Neural progenitor cell (in vitro differentiated cells): ENCODE measurements around the gene PRELID2. TPM values are rescaled to one million over a fixed set of nuclear protein-coding genes. Genes with fewer than 3 reads are reported as not detected.

Experiments used
- DNase-seq: peaks from one replicate; pipeline ENCODE4 v3.0.0-alpha.2; 2016; ENCODE audit warnings: low spot score
- H2AFZ ChIP-seq: fragments of 200-600 bp; sonication (generic); replicated peaks from 2 replicates; pipeline ENCODE4 v1.6.1; 2016; ENCODE audit warnings: antibody characterized with exemption
- H3F3A ChIP-seq: fragments of 200-600 bp; sonication (generic); 2 replicates; pipeline ENCODE4 v1.6.1; 2016; ENCODE audit warnings: antibody characterized with exemption, low read depth
- H3K27ac ChIP-seq: fragments of 200-600 bp; sonication (generic); 2 replicates; pipeline ENCODE4 v1.5.1; 2016; ENCODE audit warnings: mild to moderate bottlenecking
- H3K27me3 ChIP-seq: fragments of 200-600 bp; sonication (generic); 2 replicates; pipeline ENCODE4 v1.6.1; 2016; ENCODE audit warnings: mild to moderate bottlenecking, moderate library complexity
- H3K36me3 ChIP-seq: fragments of 200-600 bp; sonication (generic); 2 replicates; pipeline ENCODE4 v1.5.1; 2016
- H3K4me1 ChIP-seq: fragments of 200-600 bp; sonication (generic); 2 replicates; pipeline ENCODE4 v1.6.1; 2016; ENCODE audit warnings: mixed run types
- H3K4me2 ChIP-seq: fragments of 200-600 bp; sonication (generic); 2 replicates; pipeline ENCODE4 v1.6.1; 2016
- H3K4me3 ChIP-seq: fragments of 200-600 bp; sonication (generic); 2 replicates; pipeline ENCODE4 v1.5.1; 2016
- H3K79me2 ChIP-seq: fragments of 200-600 bp; sonication (generic); 2 replicates; pipeline ENCODE4 v1.6.1; 2016; ENCODE audit warnings: low read depth
- H3K9ac ChIP-seq: fragments of 200-600 bp; sonication (generic); 2 replicates; pipeline ENCODE4 v1.6.1; 2016
- H3K9me3 ChIP-seq: fragments of 200-600 bp; sonication (generic); 2 replicates; pipeline ENCODE4 v1.5.1; 2016; ENCODE audit warnings: low read depth
- H4K20me1 ChIP-seq: fragments of 200-600 bp; sonication (generic); 2 replicates; pipeline ENCODE4 v1.6.1; 2016; ENCODE audit warnings: low read depth
- H3K27ac Mint-ChIP-seq: 3 replicates; pipeline ENCODE4 v1.8.0; 2021; ENCODE audit warnings: mixed read lengths
- H3K27me3 Mint-ChIP-seq: 2 replicates; pipeline ENCODE4 v1.8.0; 2022; ENCODE audit warnings: low read depth, mild to moderate bottlenecking, inconsistent platforms, moderate library complexity, mixed read lengths; ENCODE audit not compliant: insufficient read depth
- H3K36me3 Mint-ChIP-seq: 3 replicates; pipeline ENCODE4 v1.8.0; 2021; ENCODE audit warnings: mixed read lengths
- H3K4me1 Mint-ChIP-seq: 3 replicates; pipeline ENCODE4 v1.8.0; 2021; ENCODE audit warnings: mixed read lengths
- H3K4me3 Mint-ChIP-seq: 3 replicates; pipeline ENCODE4 v1.8.0; 2021; ENCODE audit warnings: mild to moderate bottlenecking, moderate library complexity, mixed read lengths
- H3K9me3 Mint-ChIP-seq: 3 replicates; pipeline ENCODE4 v1.8.0; 2020; ENCODE audit warnings: mixed read lengths
- CTCF ChIP-seq: fragments of 200-600 bp; sonication (generic); IDR thresholded peaks from 2 replicates; pipeline ENCODE4 v1.5.1; 2017; ENCODE audit warnings: antibody characterized with exemption, mild to moderate bottlenecking
- EZH2 ChIP-seq: fragments of 200-600 bp; sonication (generic); IDR thresholded peaks from 2 replicates; pipeline ENCODE4 v1.6.1; 2017; ENCODE audit warnings: antibody characterized with exemption, mild to moderate bottlenecking, moderate library complexity
- EZH2phosphoT487 ChIP-seq: fragments of 200-600 bp; sonication (generic); IDR thresholded peaks from 2 replicates; pipeline ENCODE4 v1.6.1; 2017; ENCODE audit warnings: antibody characterized with exemption
- total RNA-seq: library from RNA; depleted of rRNA; stranded (reverse); fragments of >200 nt; gene quantifications from 2 replicates; pipeline ENCODE4 v1.2.3, GENCODE V29; 2015; ENCODE audit warnings: low replicate concordance

Gene PRELID2
- total RNA-seq, 1 donor from 2014 or later = 30.3 TPM

GRCh38 chr5:145863003-145863402 lies 27.9 kb upstream of the PRELID2 start:
- no peaks in the 10 kb centered on the region for H4K20me1 ChIP-seq
- H3K36me3 ChIP-seq = no peaks in the 10 kb centered on the region
- H3K4me3 ChIP-seq = no peak overlapping the region
- H3K4me1 ChIP-seq = no peaks in the 10 kb centered on the region
- Mint-ChIP-seq H3K9me3 (no peaks in the 10 kb centered on the region), H3K27ac (no peak overlapping the region), H3K4me3 (no peak overlapping the region), H3K27me3 (peaks cover 2% of the 10 kb centered on the region), H3K4me1 (no peaks in the 10 kb centered on the region), H3K36me3 (no peaks in the 10 kb centered on the region)
- DNase-seq = no peak
- no peaks in the 10 kb centered on the region for H3F3A ChIP-seq
- no peak for TF ChIP-seq EZH2phosphoT487
- no peak for TF ChIP-seq CTCF
- no peak for TF ChIP-seq EZH2
- H3K27ac ChIP-seq = no peak overlapping the region
- H3K4me2 ChIP-seq = no peak overlapping the region
- no peaks in the 10 kb centered on the region for H3K79me2 ChIP-seq
- no peak overlapping the region for H3K9ac ChIP-seq
- H3K9me3 ChIP-seq = no peaks in the 10 kb centered on the region
- no peaks in the 10 kb centered on the region for H3K27me3 ChIP-seq
- no peak overlapping the region for H2AFZ ChIP-seq

GRCh38 chr5:145859897-145860296 lies 24.8 kb upstream of the PRELID2 start:
- peaks cover 2% of the 10 kb centered on the region for H3K27me3 Mint-ChIP-seq
- H3K27ac Mint-ChIP-seq = no peak overlapping the region
- no peaks in the 10 kb centered on the region for H3K27me3 ChIP-seq
- peaks cover 12% of the 10 kb centered on the region for H3K4me1 Mint-ChIP-seq
- H4K20me1 ChIP-seq = no peaks in the 10 kb centered on the region
- H3K9me3 ChIP-seq = no peaks in the 10 kb centered on the region
- no peak overlapping the region for H3K4me3 Mint-ChIP-seq
- TF ChIP-seq EZH2phosphoT487 (no peak), EZH2 (no peak), CTCF (peak; percentile 40)
- DNase-seq = peak; percentile 4
- H3K79me2 ChIP-seq = no peaks in the 10 kb centered on the region
- no peaks in the 10 kb centered on the region for H3K9me3 Mint-ChIP-seq
- no peaks in the 10 kb centered on the region for H3F3A ChIP-seq
- H3K9ac ChIP-seq = no peak overlapping the region
- no peak overlapping the region for H3K4me3 ChIP-seq
- no peak overlapping the region for H3K4me2 ChIP-seq
- no peak overlapping the region for H3K27ac ChIP-seq
- peaks cover 13% of the 10 kb centered on the region for H3K4me1 ChIP-seq
- H3K36me3 ChIP-seq = no peaks in the 10 kb centered on the region
- H2AFZ ChIP-seq = no peak overlapping the region
- no peaks in the 10 kb centered on the region for H3K36me3 Mint-ChIP-seq

DNA sequence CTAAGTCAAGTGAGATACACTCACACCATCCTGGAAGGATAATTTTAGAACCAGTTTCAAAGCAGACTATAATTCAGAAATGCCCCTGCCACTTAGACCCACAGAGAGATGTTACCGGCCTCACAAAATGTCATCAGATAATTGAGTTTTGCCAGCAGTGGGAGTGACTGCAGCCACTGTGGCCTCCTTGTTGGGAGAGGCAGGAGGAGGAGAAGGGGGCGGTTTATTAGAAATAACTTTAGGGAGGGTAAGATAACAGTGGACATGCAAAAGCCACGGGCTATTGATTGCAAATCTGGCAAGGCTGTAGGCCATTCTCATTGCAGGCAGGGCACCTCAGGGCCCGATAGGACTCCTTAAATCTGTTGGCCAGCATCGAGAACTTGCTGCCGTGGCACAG lies 24.3 kb upstream of the PRELID2 start:
- Histone ChIP-seq H3K4me3 (no peak overlapping the region), H3K9me3 (no peaks in the 10 kb centered on the region), H3K27ac (no peak overlapping the region), H3K4me1 (peaks cover 13% of the 10 kb centered on the region), H3K36me3 (no peaks in the 10 kb centered on the region), H3F3A (no peaks in the 10 kb centered on the region), H3K9ac (no peak overlapping the region), H3K79me2 (no peaks in the 10 kb centered on the region), H4K20me1 (no peaks in the 10 kb centered on the region), H3K4me2 (no peak overlapping the region), H2AFZ (no peak overlapping the region), H3K27me3 (no peaks in the 10 kb centered on the region)
- Mint-ChIP-seq H3K4me3 (no peak overlapping the region), H3K36me3 (no peaks in the 10 kb centered on the region), H3K4me1 (peaks cover 14% of the 10 kb centered on the region), H3K27me3 (peaks cover 4% of the 10 kb centered on the region), H3K9me3 (no peaks in the 10 kb centered on the region), H3K27ac (no peak overlapping the region)
- no peak for DNase-seq
- TF ChIP-seq CTCF = no peak
- no peak for TF ChIP-seq EZH2phosphoT487
- TF ChIP-seq EZH2 = no peak

GRCh38 chr5:145858959-145859358 lies 23.8 kb upstream of the PRELID2 start:
- peaks cover 13% of the 10 kb centered on the region for H3K4me1 ChIP-seq
- H4K20me1 ChIP-seq = no peaks in the 10 kb centered on the region
- H3K9me3 Mint-ChIP-seq = no peaks in the 10 kb centered on the region
- H3K4me1 Mint-ChIP-seq = peaks cover 14% of the 10 kb centered on the region
- no peak overlapping the region for H3K4me3 Mint-ChIP-seq
- no peak overlapping the region for H3K4me2 ChIP-seq
- no peak for DNase-seq
- H3F3A ChIP-seq = no peaks in the 10 kb centered on the region
- H3K36me3 Mint-ChIP-seq = no peaks in the 10 kb centered on the region
- H3K36me3 ChIP-seq = no peaks in the 10 kb centered on the region
- no peaks in the 10 kb centered on the region for H3K79me2 ChIP-seq
- H2AFZ ChIP-seq = no peak overlapping the region
- no peak overlapping the region for H3K4me3 ChIP-seq
- H3K27ac ChIP-seq = no peak overlapping the region
- TF ChIP-seq EZH2 (no peak), CTCF (no peak), EZH2phosphoT487 (no peak)
- no peaks in the 10 kb centered on the region for H3K9me3 ChIP-seq
- H3K27me3 Mint-ChIP-seq = peaks cover 4% of the 10 kb centered on the region
- H3K9ac ChIP-seq = no peak overlapping the region
- no peaks in the 10 kb centered on the region for H3K27me3 ChIP-seq
- H3K27ac Mint-ChIP-seq = no peak overlapping the region
